A673 (cell line): ENCODE data around the gene KIN. TPM values are rescaled to one million over a fixed set of nuclear protein-coding genes. Genes with fewer than 3 reads are reported as not detected.

Experiments used
- BruUV-seq: library from RNA; stranded (reverse); fragments of 400-500 nt; replicated peaks from 2 replicates; lab custom pipeline; 2021; lab: Mats Ljungman, UMichigan
- CTCF ChIA-PET: fragments of 300-600 bp; sonication (Branson Sonifier 250); formaldehyde crosslinking; loops from one replicate; lab custom pipeline; 2022; ENCODE audit warnings: antibody characterized with exemption; lab: Charles Lee
- POLR2A ChIA-PET: fragments of 300-600 bp; sonication (Branson Sonifier 250); formaldehyde crosslinking; loops from one replicate; lab custom pipeline; 2022; ENCODE audit warnings: antibody characterized with exemption; ENCODE audit not compliant: low non-redundant PET; lab: Charles Lee
- DNase-seq: peaks from one replicate; pipeline ENCODE4 v3.0.0-alpha.2; 2015; ENCODE audit warnings: low spot score
- H3K27ac ChIP-seq: fragments of 200-600 bp; sonication (generic); 2 replicates; pipeline ENCODE4 v1.5.1; 2016; ENCODE audit warnings: mixed run types, low read depth, mild to moderate bottlenecking, mixed read lengths, antibody characterized with exemption, low read length; ENCODE audit not compliant: poor library complexity, severe bottlenecking
- H3K27me3 ChIP-seq: fragments of 200-600 bp; sonication (generic); replicated peaks from 2 replicates; pipeline ENCODE4 v1.6.1; 2017; ENCODE audit warnings: mixed run types, low read depth, mild to moderate bottlenecking, mixed read lengths, antibody characterized with exemption, low read length; ENCODE audit not compliant: insufficient read depth, poor library complexity
- H3K36me3 ChIP-seq: fragments of 200-600 bp; sonication (generic); 2 replicates; pipeline ENCODE4 v1.6.1; 2016; ENCODE audit warnings: mixed run types, mild to moderate bottlenecking, mixed read lengths, antibody characterized with exemption, low read length; ENCODE audit not compliant: insufficient read depth, poor library complexity, severe bottlenecking
- H3K4me1 ChIP-seq: fragments of 200-600 bp; sonication (generic); 2 replicates; pipeline ENCODE4 v1.6.1; 2017; ENCODE audit warnings: mixed run types, mild to moderate bottlenecking, mixed read lengths, antibody characterized with exemption, low read length; ENCODE audit not compliant: insufficient read depth, poor library complexity, severe bottlenecking
- H3K4me3 ChIP-seq: fragments of 200-600 bp; sonication (generic); 2 replicates; pipeline ENCODE4 v1.5.1; 2016; ENCODE audit warnings: low read depth, mixed run types, mild to moderate bottlenecking, mixed read lengths, low read length; ENCODE audit not compliant: poor library complexity, severe bottlenecking
- H3K9me3 ChIP-seq: fragments of 200-600 bp; sonication (generic); 2 replicates; pipeline ENCODE4 v1.6.1; 2016; ENCODE audit warnings: mixed run types, low read depth, mild to moderate bottlenecking, mixed read lengths, antibody characterized with exemption, low read length; ENCODE audit not compliant: poor library complexity, severe bottlenecking
- CTCF ChIP-seq: fragments of 300-800, 200-600 bp; sonication (generic); conservative IDR thresholded peaks from 2 replicates; pipeline ENCODE4 v1.5.1; 2017; ENCODE audit warnings: low read depth, mild to moderate bottlenecking, antibody characterized with exemption, low read length, moderate library complexity, mixed read lengths
- EZH2 ChIP-seq: fragments of 200-600 bp; sonication (generic); IDR thresholded peaks from 2 replicates; pipeline ENCODE4 v1.6.1; 2017; ENCODE audit warnings: borderline replicate concordance, low read depth, mild to moderate bottlenecking, mixed read lengths, antibody characterized with exemption, low read length; ENCODE audit not compliant: poor library complexity, severe bottlenecking
- intact Hi-C: fragments of 100-400 bp; cut with micrococcal nuclease; formaldehyde crosslinking; loops from one replicate; pipeline ENCODE4 v1.10.0; 2022; ENCODE audit not compliant: unreplicated experiment
- total RNA-seq: library from RNA; stranded (reverse); gene quantifications from 2 replicates; pipeline ENCODE4 v1.2.3, GENCODE V29; 2021

The KIN gene
- total RNA-seq, 1 experiment from 2014 or later = 16.3 TPM

GRCh38 chr10:7833210-7833609 lies 45.4 kb upstream of the KIN start:
- TF ChIP-seq CTCF (no peak), EZH2 (no peak)
- H3K27me3 ChIP-seq = no peaks in the 10 kb centered on the region

GRCh38 chr10:7832060-7832459 lies 44.3 kb upstream of the KIN start:
- Histone ChIP-seq H3K4me3 (no peak overlapping the region), H3K4me1 (no peaks in the 10 kb centered on the region), H3K27me3 (no peaks in the 10 kb centered on the region), H3K36me3 (no peaks in the 10 kb centered on the region), H3K27ac (no peak overlapping the region), H3K9me3 (no peaks in the 10 kb centered on the region)
- CTCF ChIA-PET = no interaction called here
- intact Hi-C loops = no loop called here
- TF ChIP-seq EZH2 (no peak), CTCF (no peak)
- DNase-seq = no peak
- POLR2A ChIA-PET = no interaction called here
- no TSS peak for BruUV-seq

More at GRCh38 chr10:7833210-7833609, 45.4 kb upstream of the KIN start:
- intact Hi-C loops = no loop called here
- no TSS peak for BruUV-seq
- Histone ChIP-seq H3K4me1 (no peaks in the 10 kb centered on the region), H3K4me3 (no peak overlapping the region), H3K36me3 (no peaks in the 10 kb centered on the region), H3K9me3 (no peaks in the 10 kb centered on the region), H3K27ac (no peak overlapping the region)
- DNase-seq = no peak
- ChIA-PET POLR2A (no interaction called here), CTCF (no interaction called here)

- intact Hi-C loops = no loop called here
- H3K4me1 ChIP-seq = no peaks in the 10 kb centered on the region
- no peak for TF ChIP-seq EZH2
- no peak for DNase-seq
- H3K9me3 ChIP-seq = no peaks in the 10 kb centered on the region
- H3K36me3 ChIP-seq = peaks cover 14% of the 10 kb centered on the region
- ChIA-PET CTCF (no interaction called here), POLR2A (no interaction called here)
- BruUV-seq = no TSS peak
- no peak overlapping the region for H3K4me3 ChIP-seq
- H3K27ac ChIP-seq = no peak overlapping the region
- H3K27me3 ChIP-seq = no peaks in the 10 kb centered on the region
Measured at GRCh38 chr10:7829289-7829834, 41.6 kb upstream of the KIN start.

GRCh38 chr10:7826971-7827370 lies 39.2 kb upstream of the KIN start:
- DNase-seq = peak; percentile 15
- TF ChIP-seq EZH2 = no peak
- no peak for TF ChIP-seq CTCF
- CTCF ChIA-PET = interaction anchor here (0.6 kb wide), 1 partner anchor 45 kb away, joined by 3 read pairs; no protein-coding TSS in a partner anchor
- no peaks in the 10 kb centered on the region for H3K9me3 ChIP-seq
- no TSS peak for BruUV-seq
- intact Hi-C loops = no loop called here
- H3K27ac ChIP-seq = no peak overlapping the region
- no peaks in the 10 kb centered on the region for H3K27me3 ChIP-seq
- POLR2A ChIA-PET = no interaction called here
- no peak overlapping the region for H3K4me3 ChIP-seq
- peaks cover 17% of the 10 kb centered on the region for H3K36me3 ChIP-seq
- H3K4me1 ChIP-seq = no peaks in the 10 kb centered on the region
